K562 (cell line): ENCODE results near the gene MYPN. TPM values are rescaled to one million over a fixed set of nuclear protein-coding genes. Genes with fewer than 3 reads are reported as not detected.

ENCODE experiments used
- ATAC-seq: fragments of 200-7000 bp; cut with Tn5 transposase; 3 replicates; pipeline ENCODE4 v1.9.1; 2020; ENCODE audit warnings: moderate library complexity
- BruUV-seq: library from RNA; stranded (reverse); fragments of 400-500 nt; replicated peaks from 2 replicates; lab custom pipeline; 2021; lab: Mats Ljungman, UMichigan
- CTCF ChIA-PET: fragments of 300-600 bp; formaldehyde crosslinking; extraction: SDS; loops from one replicate; lab custom pipeline; 2021; ENCODE audit warnings: low intra/inter-chr PET ratio; lab: Yijun Ruan, JAX
- POLR2A ChIA-PET: fragments of 300-600, 350-650 bp; sonication (Branson Sonifier 250); formaldehyde crosslinking; extraction: SDS; loops from one replicate; lab custom pipeline; 2021; ENCODE audit warnings: antibody characterized with exemption, inconsistent platforms; lab: Yijun Ruan, JAX
- DNase-seq, 4 experiments: peaks; one replicate each; pipeline versions ENCODE4 v3.0.0 to v3.0.0-alpha.2; 2011 to 2018; ENCODE audit warnings: low spot score in 3 of 4, mixed read lengths in 3 of 4; ENCODE audit errors: extremely low read depth in 1 of 4
- FAIRE-seq: peaks from 2 replicates; lab custom pipeline; 2011; peaks lifted over from hg19 to GRCh38; lab: Jason Lieb, UNC
- H2AFZ ChIP-seq: 2 replicates; pipeline ENCODE4 v1.6.0; 2011; ENCODE audit warnings: low read depth, low read length, control low read depth, inconsistent platforms
- H3K27ac ChIP-seq: fragments of 200-600 bp; 3 replicates; pipeline ENCODE4 v1.8.0; 2011; ENCODE audit warnings: low read depth, mild to moderate bottlenecking, control low read depth, inconsistent platforms, low read length, moderate library complexity, mixed read lengths; ENCODE audit errors: extremely low read depth
- H3K27me3 ChIP-seq, 2 experiments: fragments of 300-600 bp in 1 of 2; 2 replicates in 1 of 2; 3 replicates in 1 of 2; pipeline versions ENCODE4 v1.6.0 to v1.8.0; 2011; ENCODE audit warnings: inconsistent platforms in 2 of 2, low read length in 2 of 2, mild to moderate bottlenecking in 1 of 2, mixed read lengths in 1 of 2, moderate library complexity in 1 of 2; ENCODE audit not compliant: control insufficient read depth in 2 of 2, insufficient read depth in 2 of 2
- H3K36me3 ChIP-seq: fragments of 300-600 bp; 3 replicates; pipeline ENCODE4 v1.8.0; 2011; ENCODE audit warnings: mild to moderate bottlenecking, low read length, inconsistent platforms; ENCODE audit not compliant: control insufficient read depth, insufficient read depth
- H3K4me1 ChIP-seq, 2 experiments: fragments of 200-600 bp in 1 of 2; replicated peaks in 1 of 2; 2 replicates in 1 of 2; 3 replicates in 1 of 2; pipeline versions ENCODE4 v1.5.1 to v1.8.0; 2011; ENCODE audit warnings: inconsistent platforms in 2 of 2, low read length in 2 of 2, mild to moderate bottlenecking in 1 of 2, mixed read lengths in 1 of 2, moderate library complexity in 1 of 2; ENCODE audit not compliant: control insufficient read depth in 2 of 2, insufficient read depth in 2 of 2
- H3K4me2 ChIP-seq: 2 replicates; pipeline ENCODE4 v1.6.1; 2011; ENCODE audit warnings: low read length, control low read depth, inconsistent platforms, mixed read lengths; ENCODE audit not compliant: insufficient read depth
- H3K4me3 ChIP-seq: fragments of 200-600 bp; sonication (generic), shearing (Covaris generic); 2 replicates; pipeline ENCODE4 v1.5.1; 2016; ENCODE audit warnings: control low read depth, inconsistent platforms
- H3K79me2 ChIP-seq: fragments of 200-600 bp; 3 replicates; pipeline ENCODE4 v1.8.0; 2011; ENCODE audit warnings: low read length, inconsistent platforms; ENCODE audit not compliant: control insufficient read depth, insufficient read depth
- H3K9ac ChIP-seq, 2 experiments: 2 replicates each; pipeline versions ENCODE4 v1.6.0 to v1.6.1; 2011; ENCODE audit warnings: low read depth in 2 of 2, low read length in 2 of 2, control low read depth in 1 of 2, inconsistent platforms in 1 of 2, mild to moderate bottlenecking in 1 of 2, mixed read lengths in 1 of 2; ENCODE audit not compliant: insufficient read depth in 1 of 2
- H3K9me1 ChIP-seq: one replicate; pipeline ENCODE4 v1.6.0; 2011; ENCODE audit warnings: inconsistent platforms, mild to moderate bottlenecking, low read length, moderate library complexity; ENCODE audit not compliant: control insufficient read depth, insufficient read depth
- H3K9me3 ChIP-seq: replicated peaks from 2 replicates; pipeline ENCODE4 v1.5.1; 2011; ENCODE audit warnings: low read depth, low read length, inconsistent platforms; ENCODE audit not compliant: control insufficient read depth, insufficient read depth
- H4K20me1 ChIP-seq: replicated peaks from 2 replicates; pipeline ENCODE4 v1.6.1; 2011; ENCODE audit warnings: low read length, inconsistent platforms, mixed read lengths; ENCODE audit not compliant: control insufficient read depth, insufficient read depth
- MLX ChIP-seq, 2 experiments: fragments of 450-650 bp in 1 of 2; sonication (generic) in 1 of 2; formaldehyde crosslinking; conservative IDR thresholded peaks; 2 replicates each; pipeline versions ENCODE4 v1.4.0 to v1.8.1; 2020 to 2022; ENCODE audit warnings: mild to moderate bottlenecking in 1 of 2, missing genetic modification reagents in 1 of 2
- NR1H2 ChIP-seq: sonication (generic); formaldehyde crosslinking; IDR thresholded peaks from 2 replicates; pipeline ENCODE4 v1.4.0; 2020; ENCODE audit warnings: mild to moderate bottlenecking, missing genetic modification reagents
- RFX1 ChIP-seq: fragments of 450-650 bp; IDR thresholded peaks from 2 replicates; pipeline ENCODE4 v1.6.1; 2016; ENCODE audit warnings: mild to moderate bottlenecking, moderate library complexity
- ZNF589 ChIP-seq: fragments of 200-800 bp; sonication (Bioruptor generic); IDR thresholded peaks from 2 replicates; pipeline ENCODE4 v1.6.1; 2016; ENCODE audit warnings: low read depth, missing genetic modification characterization, missing compliant biosample characterization
- WGBS: fragments of 100-300 bp; shearing (Covaris generic); methylation state at CpG from one replicate; pipeline ENCODE4 v1.1.6; 2016; ENCODE audit warnings: low coverage, mixed read lengths; ENCODE audit not compliant: insufficient coverage; ENCODE audit errors: missing lambda C conversion rate; 5-methylcytosine and 5-hydroxymethylcytosine counted together
- in situ Hi-C: fragments of 300-500 bp; cut with MboI; formaldehyde crosslinking; loops from 4 replicates; pipeline ENCODE4 v1.15.0; 2018; ENCODE audit warnings: inconsistent platforms, mixed read lengths
- intact Hi-C: fragments of 100-400 bp; cut with micrococcal nuclease; formaldehyde crosslinking; loops from 2 replicates; pipeline ENCODE4 v1.14.2; 2022
- polyA plus RNA-seq, 8 experiments: library from polyadenylated mRNA; depleted of rRNA in 4 of 8; stranded (reverse) in 5 of 8; unstranded in 3 of 8; fragments of >200 nt; fragmentation: Nextera tagmentation in 2 of 8; fragmentation: Illumina TruSeq in 1 of 8; extraction: Ambion mirVana in 2 of 8; extraction: Trizol in 1 of 8; gene quantifications; 2 replicates each; pipeline versions ENCODE4 v1.2.1 to v1.2.3, GENCODE V29; 2011 to 2014; ENCODE audit warnings: inconsistent platforms in 1 of 8, missing spikeins in 1 of 8
- total RNA-seq, 7 experiments: library from RNA; depleted of rRNA in 6 of 7; stranded (reverse); fragments of >200 nt in 6 of 7; fragmentation: Illumina TruSeq in 2 of 7; extraction: Trizol in 2 of 7; gene quantifications; 2 replicates each; pipeline versions ENCODE4 v1.2.1 to v1.2.3, GENCODE V29; 2011 to 2021; ENCODE audit warnings: low replicate concordance in 1 of 7

Gene MYPN
- total and polyA plus RNA-seq, 9 of the 15 experiments (the other 6 are each of a cell fraction or from before 2014, with no cell fraction given), result not detected

DNA sequence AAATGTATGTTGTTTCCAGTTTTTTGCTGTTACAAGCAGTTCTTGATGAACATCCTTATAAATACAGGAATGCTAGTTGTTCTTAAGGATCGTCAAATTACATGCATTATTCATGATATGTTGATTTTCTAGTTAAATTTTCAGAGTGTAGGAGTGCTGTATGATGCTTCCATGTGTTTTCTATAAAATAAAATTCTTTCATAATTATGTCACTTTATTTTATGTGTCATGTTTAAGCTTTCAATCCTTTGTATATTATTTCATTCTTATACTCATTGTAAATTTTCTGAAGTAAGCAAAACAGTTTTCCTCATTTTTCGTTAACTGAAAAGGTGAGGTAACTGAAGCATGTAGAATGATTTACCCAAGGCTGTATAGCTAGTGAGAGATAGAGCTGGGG, 16.8 kb upstream of the MYPN start (continued):
- TF ChIP-seq MLX (CRISPR knock-in tag; conservative IDR thresholded peaks at IDR 0.05), result no peak

- ChIA-PET POLR2A (no interaction called here), CTCF (no interaction called here)
- FAIRE-seq (no peak), ATAC-seq (no peak), DNase-seq (no peak)
- H3K4me3 ChIP-seq, result no peak overlapping the region
- BruUV-seq, result no TSS peak
- H3K36me3 ChIP-seq, result no peaks in the 10 kb centered on the region
- WGBS, result 16% methylated on average over 2 of the region's 2 CpGs
- intact Hi-C loops, result no loop called here
- no peaks in the 10 kb centered on the region for H4K20me1 ChIP-seq
- H2AFZ ChIP-seq, result no peak overlapping the region
- no peaks in the 10 kb centered on the region for H3K9me3 ChIP-seq
- TF ChIP-seq RFX1 (no peak), NR1H2 (CRISPR knock-in tag) (no peak), ZNF589 (CRISPR knock-in tag) (no peak)
- H3K27me3 ChIP-seq, result peaks cover 4 to 5% of the 10 kb centered on the region in 2 experiments; a peak in 2 of 5 replicates
- H3K4me2 ChIP-seq, result no peak overlapping the region
- in situ Hi-C loops, result no loop called here
- H3K4me1 ChIP-seq, result no peaks in the 10 kb centered on the region
- no peaks in the 10 kb centered on the region for H3K9me1 ChIP-seq
- no peaks in the 10 kb centered on the region for H3K79me2 ChIP-seq
- H3K9ac ChIP-seq, result no peak overlapping the region
- H3K27ac ChIP-seq, result no peak overlapping the region
Observed at GRCh38 chr10:68095153-68095552, 14.1 kb upstream of the MYPN start.
